SK-N-MC (cell line): ENCODE data around the gene ANKRD11.

ENCODE experiments used
- DNase-seq: peaks from one replicate; pipeline ENCODE4 v3.0.0-alpha.2; 2011; ENCODE audit warnings: low read depth, low spot score
- H3K27ac ChIP-seq: fragments of 200-600 bp; sonication (generic); 2 replicates; pipeline ENCODE4 v1.5.1; 2016; ENCODE audit warnings: mixed run types
- H3K36me3 ChIP-seq: fragments of 200-600 bp; sonication (generic); 2 replicates; pipeline ENCODE4 v1.6.1; 2017; ENCODE audit warnings: antibody characterized with exemption, low read length, mixed read lengths; ENCODE audit not compliant: insufficient read depth
- H3K4me3 ChIP-seq: fragments of 200-600 bp; sonication (generic); 2 replicates; pipeline ENCODE4 v1.5.1; 2016
- H3K9ac ChIP-seq: fragments of 200-600 bp; sonication (generic); 2 replicates; pipeline ENCODE4 v1.8.0; 2017; ENCODE audit warnings: mixed run types, mixed read lengths; ENCODE audit not compliant: insufficient read length
- H3K9me3 ChIP-seq: fragments of 200-600 bp; sonication (generic); 2 replicates; pipeline ENCODE4 v1.6.1; 2017; ENCODE audit warnings: low read depth, mild to moderate bottlenecking, antibody characterized with exemption, low read length, moderate library complexity, mixed read lengths
- EZH2 ChIP-seq: fragments of 200-600 bp; sonication (generic); IDR thresholded peaks from one replicate; pipeline ENCODE4 v1.6.1; 2017; ENCODE audit warnings: antibody characterized with exemption
- FOXP2 ChIP-seq: optimal IDR thresholded peaks from 2 replicates; pipeline ENCODE3; 2011; ENCODE audit warnings: mild to moderate bottlenecking, moderate library complexity; ENCODE audit not compliant: insufficient read depth; ENCODE audit errors: extremely low read length, control extremely low read depth
- POLR2AphosphoS5 ChIP-seq: IDR thresholded peaks from 2 replicates; pipeline ENCODE4 v1.6.1; 2012; ENCODE audit warnings: mild to moderate bottlenecking, low read depth, low read length, borderline replicate concordance

ANKRD11 gene

DNA sequence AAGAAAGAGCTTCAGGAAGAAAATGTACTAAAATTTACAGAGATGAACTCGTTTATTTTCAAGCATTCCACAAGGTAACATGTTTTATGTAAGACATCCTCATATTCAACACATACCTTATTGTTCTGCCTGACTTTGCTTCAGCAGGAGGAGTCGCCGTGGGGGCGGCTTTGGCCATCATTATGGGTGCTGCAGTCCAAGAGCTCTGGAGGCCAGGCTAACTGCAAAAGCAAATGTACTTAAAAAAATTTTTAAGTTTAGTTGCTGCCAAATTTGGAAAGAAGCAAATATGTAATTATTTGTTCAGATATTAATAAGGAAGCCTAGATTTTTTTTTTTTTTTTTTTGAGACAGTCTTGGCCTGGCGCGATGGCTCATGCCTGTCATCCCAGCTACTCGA lies 13.7 kb upstream of the ANKRD11 start:
- H3K36me3 ChIP-seq: no peaks in the 10 kb centered on the region
- no peak for DNase-seq
- TF ChIP-seq POLR2AphosphoS5: no peak
- no peak for TF ChIP-seq EZH2
- no peak for TF ChIP-seq FOXP2
- H3K9me3 ChIP-seq: no peaks in the 10 kb centered on the region
- H3K9ac ChIP-seq: no peak overlapping the region
- no peak overlapping the region for H3K4me3 ChIP-seq
- no peak overlapping the region for H3K27ac ChIP-seq

DNA sequence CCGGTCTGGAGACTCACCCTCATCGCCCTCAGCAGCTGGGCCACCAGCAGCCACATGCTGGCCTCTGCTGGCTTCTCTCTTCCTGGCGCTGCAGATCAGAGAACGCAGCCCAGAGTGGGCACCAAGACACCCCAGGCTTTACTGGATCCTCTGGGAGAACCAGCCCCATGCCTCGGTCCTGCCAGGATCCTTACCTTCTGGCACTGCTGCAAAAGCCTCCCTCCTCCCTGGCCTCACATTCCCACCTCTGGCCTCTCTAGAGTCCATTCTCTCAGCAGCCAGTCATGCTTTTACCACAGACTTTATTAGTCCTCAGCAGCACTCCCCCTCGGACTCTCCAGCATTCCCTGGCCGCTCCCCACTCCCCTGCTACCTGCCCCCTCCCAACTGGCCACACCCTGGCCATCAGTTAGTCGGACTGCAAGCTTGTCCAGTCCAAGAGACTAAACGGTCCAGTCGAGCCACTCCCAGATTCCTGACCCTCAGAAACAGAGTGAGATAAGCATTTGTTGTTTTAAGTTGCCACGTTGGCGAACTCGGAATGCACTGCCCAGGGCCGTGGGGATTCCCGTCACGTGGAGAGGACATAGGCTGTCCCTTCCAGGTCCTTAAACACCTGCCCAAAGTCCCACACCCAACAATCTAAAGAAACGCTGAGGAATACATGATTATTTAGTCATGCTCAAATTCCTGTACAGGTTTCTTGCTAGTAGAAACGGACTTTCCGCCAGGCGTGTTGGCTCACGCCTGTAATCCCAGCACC lies 11.9 kb upstream of the ANKRD11 start:
- no peak for DNase-seq
- TF ChIP-seq FOXP2: no peak
- Histone ChIP-seq H3K36me3 (no peaks in the 10 kb centered on the region), H3K27ac (no peak overlapping the region), H3K4me3 (no peak overlapping the region), H3K9ac (no peak overlapping the region), H3K9me3 (no peaks in the 10 kb centered on the region)

DNA sequence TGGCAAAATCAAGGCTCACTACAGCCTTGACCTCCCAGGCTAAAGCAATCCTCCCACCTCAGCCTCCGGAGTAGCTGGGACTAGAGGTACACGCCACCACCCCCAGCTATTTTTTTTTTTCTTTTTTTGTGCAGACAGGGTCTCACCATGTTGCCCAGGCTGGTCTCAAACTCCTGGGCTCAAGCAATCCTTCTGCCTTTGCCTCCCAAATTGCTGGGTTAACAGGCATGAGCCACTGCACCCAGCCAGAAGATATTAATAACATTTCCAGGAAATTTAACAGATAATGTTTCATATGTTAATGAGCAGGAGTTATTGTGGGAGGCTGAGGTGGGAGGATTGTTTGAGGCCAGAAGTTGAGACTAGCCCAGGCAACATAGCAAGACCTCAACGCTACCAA lies 9.4 kb upstream of the ANKRD11 start:
- TF ChIP-seq POLR2AphosphoS5: no peak
- TF ChIP-seq FOXP2: no peak
- no peak for TF ChIP-seq EZH2
- Histone ChIP-seq H3K9ac (no peak overlapping the region), H3K36me3 (no peaks in the 10 kb centered on the region), H3K27ac (no peak overlapping the region), H3K9me3 (no peaks in the 10 kb centered on the region), H3K4me3 (no peak overlapping the region)
- no peak for DNase-seq

DNA sequence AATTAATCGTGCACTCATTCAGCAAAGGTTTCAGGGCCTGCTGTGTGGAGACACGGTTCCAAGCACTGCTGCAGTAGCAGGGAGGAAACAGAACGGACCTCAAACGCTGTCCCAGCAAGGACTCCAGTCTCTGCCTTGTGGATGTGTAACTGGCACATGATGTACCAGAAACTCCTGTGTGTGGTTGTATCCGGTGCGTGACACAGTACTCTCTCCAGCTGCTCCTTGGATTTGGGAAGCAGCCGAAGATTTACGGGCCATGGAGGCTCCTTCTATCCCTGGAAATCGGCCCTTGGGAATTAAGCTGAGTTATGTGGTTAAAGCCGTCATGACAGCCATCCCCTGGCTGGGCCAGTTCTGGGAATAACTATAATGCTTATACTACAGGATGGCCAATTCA lies 8.5 kb upstream of the ANKRD11 start:
- no peaks in the 10 kb centered on the region for H3K36me3 ChIP-seq
- no peak for DNase-seq
- no peaks in the 10 kb centered on the region for H3K9me3 ChIP-seq
- H3K27ac ChIP-seq: no peak overlapping the region
- TF ChIP-seq FOXP2 (no peak), POLR2AphosphoS5 (no peak), EZH2 (no peak)
- H3K9ac ChIP-seq: no peak overlapping the region
- no peak overlapping the region for H3K4me3 ChIP-seq

DNA sequence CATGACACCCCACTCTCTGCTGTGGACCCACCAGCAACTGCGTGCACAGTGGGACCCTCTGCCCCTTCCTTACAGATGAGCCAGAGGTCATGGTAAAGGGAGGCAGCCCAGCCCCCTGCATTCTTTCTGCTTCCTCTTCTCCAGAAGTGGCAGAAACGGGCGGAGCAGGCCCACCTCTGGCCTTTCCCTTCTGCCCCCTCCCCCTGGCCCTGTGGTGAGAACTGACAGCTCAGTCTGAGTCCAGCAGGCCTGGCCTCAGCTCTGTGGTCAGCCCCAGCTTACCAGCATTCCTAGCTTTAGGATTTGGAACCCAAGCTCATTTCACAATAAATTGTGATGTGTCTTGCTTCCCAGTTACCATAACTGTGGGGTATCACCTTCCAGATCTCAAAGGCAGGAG lies 4.8 kb upstream of the ANKRD11 start:
- Histone ChIP-seq H3K9ac (no peak overlapping the region), H3K27ac (no peak overlapping the region)

DNA sequence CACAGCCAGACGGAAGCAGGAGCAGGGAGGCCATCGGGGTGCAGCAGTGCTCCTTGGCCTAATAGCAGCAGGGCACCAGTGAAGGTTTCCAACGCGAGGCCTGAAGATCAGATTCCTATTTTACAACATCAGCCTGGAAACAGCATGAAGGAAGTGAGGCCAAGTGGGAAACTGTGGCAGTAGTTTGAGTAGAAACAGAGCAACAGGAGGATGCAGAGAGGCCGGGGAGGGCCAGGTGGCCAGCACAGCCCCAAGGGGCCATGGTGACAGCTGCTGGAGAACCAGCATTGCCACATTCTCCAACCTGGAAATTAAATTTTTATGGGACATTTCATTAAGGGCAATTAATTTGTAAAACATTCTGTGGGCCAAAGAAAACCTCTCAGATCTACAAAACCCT lies 3.4 kb upstream of the ANKRD11 start:
- Histone ChIP-seq H3K9me3 (no peaks in the 10 kb centered on the region), H3K9ac (no peak overlapping the region), H3K36me3 (no peaks in the 10 kb centered on the region), H3K4me3 (no peak overlapping the region), H3K27ac (no peak overlapping the region)
- no peak for TF ChIP-seq FOXP2
- no peak for TF ChIP-seq POLR2AphosphoS5
- TF ChIP-seq EZH2: no peak
- DNase-seq: no peak

More for the DNA sequence above, 4.8 kb upstream of the ANKRD11 start:
- no peak for TF ChIP-seq FOXP2
- TF ChIP-seq POLR2AphosphoS5: no peak
- no peak for TF ChIP-seq EZH2
- DNase-seq: no peak
- H3K4me3 ChIP-seq: no peak overlapping the region
- no peaks in the 10 kb centered on the region for H3K9me3 ChIP-seq
- H3K36me3 ChIP-seq: no peaks in the 10 kb centered on the region

DNA sequence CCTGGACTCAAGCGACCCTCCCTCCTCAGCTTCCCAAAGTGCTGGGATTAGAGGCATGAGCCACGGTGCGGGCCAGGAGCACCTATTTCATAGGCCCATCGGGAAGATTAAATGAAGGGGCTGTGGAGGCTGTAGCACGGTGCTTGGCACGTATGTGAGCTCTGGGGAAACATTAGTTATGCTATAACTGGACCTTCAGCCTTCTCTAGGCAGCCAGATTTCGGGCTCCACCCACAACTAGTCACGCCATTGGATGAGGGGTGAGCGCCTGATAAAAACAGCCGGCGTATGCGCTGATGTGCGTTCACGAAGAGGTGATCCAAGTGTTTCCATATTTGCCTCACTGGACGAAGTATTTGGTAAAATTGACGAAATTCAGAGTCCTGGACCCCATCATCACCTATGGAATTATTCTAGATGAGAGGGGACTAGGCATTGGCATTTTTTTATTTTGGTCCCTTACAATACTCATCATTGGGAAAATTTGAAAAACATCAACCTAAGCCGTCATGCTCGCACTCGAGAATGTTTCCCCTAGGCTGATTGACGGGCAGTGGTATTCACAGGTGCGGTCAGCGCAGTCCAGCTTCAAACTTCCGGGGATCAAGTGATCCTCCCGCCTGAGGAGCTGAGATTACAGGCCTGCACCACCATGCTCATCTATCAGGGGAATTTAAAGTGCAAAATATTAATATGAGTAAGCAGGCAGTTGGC lies 1.8 kb upstream of the ANKRD11 start:
- DNase-seq: no peak
- TF ChIP-seq FOXP2 (no peak), POLR2AphosphoS5 (no peak), EZH2 (no peak)
- Histone ChIP-seq H3K4me3 (peak overlapping the region; percentile 85), H3K27ac (no peak overlapping the region), H3K9me3 (no peaks in the 10 kb centered on the region), H3K9ac (peak overlapping the region; percentile 83), H3K36me3 (0 out of 2 replicates have a peak, but pooled peaks cover 3% of the 10 kb centered on the region)

DNA sequence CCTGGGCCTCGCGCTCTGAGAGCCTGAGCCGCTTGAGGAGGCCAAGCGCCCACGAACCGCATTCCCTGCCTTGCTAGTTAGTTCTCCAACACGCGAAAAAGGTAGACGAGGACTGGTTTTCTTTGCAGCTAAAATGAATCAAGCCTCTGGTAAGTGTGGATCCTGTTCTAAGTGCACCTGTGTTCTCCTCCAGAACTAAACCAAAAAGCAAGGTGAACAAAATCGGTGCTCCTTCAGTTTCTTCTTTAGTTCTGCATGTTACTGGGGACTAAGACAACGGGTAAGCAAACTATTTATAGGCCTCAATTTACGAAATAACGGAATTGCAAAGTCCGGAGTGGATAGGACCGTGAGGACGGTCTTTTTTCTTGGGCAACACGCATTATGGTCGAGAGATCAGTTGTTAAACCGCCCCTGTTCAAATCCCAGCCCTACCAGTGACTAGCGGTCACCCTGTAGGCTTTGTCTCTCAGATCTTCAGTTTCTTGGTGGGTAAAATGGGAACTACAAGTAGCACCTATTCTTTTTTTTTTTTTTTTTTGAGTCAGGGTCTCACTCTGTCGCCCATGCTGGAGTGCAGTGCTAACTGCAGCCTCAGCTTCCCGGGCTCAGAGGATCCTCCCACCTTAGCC lies 993 bp upstream of the ANKRD11 start:
- 0 out of 2 replicates have a peak, but pooled peaks cover 3% of the 10 kb centered on the region for H3K36me3 ChIP-seq
- H3K27ac ChIP-seq: no peak overlapping the region
- H3K9me3 ChIP-seq: no peaks in the 10 kb centered on the region
- no peak for DNase-seq
- TF ChIP-seq EZH2: no peak
- no peak for TF ChIP-seq POLR2AphosphoS5
- TF ChIP-seq FOXP2: no peak
- H3K4me3 ChIP-seq: peak overlapping the region; percentile 85
- H3K9ac ChIP-seq: peak overlapping the region; percentile 83
